Mesodermal cell (in vitro differentiated cells): ENCODE results near the gene CHCHD10. TPM values are rescaled to one million over a fixed set of nuclear protein-coding genes. Genes with fewer than 3 reads are reported as not detected.

Source experiments
- H3K27ac ChIP-seq: 2 replicates; pipeline ENCODE4 v1.7.0; 2013; ENCODE audit warnings: mild to moderate bottlenecking, low read depth, low read length, moderate library complexity; ENCODE audit not compliant: severe bottlenecking
- H3K36me3 ChIP-seq: 2 replicates; pipeline ENCODE4 v1.7.1; 2013; ENCODE audit warnings: mild to moderate bottlenecking, low read length, moderate library complexity; ENCODE audit not compliant: control insufficient read depth, insufficient read depth
- H3K4me1 ChIP-seq: one replicate; pipeline ENCODE4 v1.7.1; 2013; ENCODE audit warnings: mild to moderate bottlenecking, low read length; ENCODE audit not compliant: insufficient read depth, control insufficient read depth, poor library complexity, severe bottlenecking
- H3K4me3 ChIP-seq: 2 replicates; pipeline ENCODE4 v1.7.0; 2013; ENCODE audit warnings: low read length, control low read depth, mild to moderate bottlenecking; ENCODE audit not compliant: insufficient read depth, poor library complexity, severe bottlenecking; ENCODE audit errors: extremely low read depth
- H3K9me3 ChIP-seq: 2 replicates; pipeline ENCODE4 v1.7.1; 2013; ENCODE audit warnings: mild to moderate bottlenecking, low read length, moderate library complexity; ENCODE audit not compliant: control insufficient read depth
- WGBS, 2 experiments: methylation state at CpG; one replicate each; pipeline ENCODE4 v1.1.5; 2013; ENCODE audit warnings: missing lambda C conversion rate in 2 of 2; ENCODE audit not compliant: insufficient coverage in 2 of 2; 5-methylcytosine and 5-hydroxymethylcytosine counted together
- polyA plus RNA-seq, 2 experiments: library from polyadenylated mRNA; stranded (reverse); fragments of 50-300 nt; gene quantifications; one replicate each; pipeline ENCODE4 v1.2.3, GENCODE V29; 2013

The CHCHD10 gene
- 159 TPM for polyA plus RNA-seq (2013, experiment 1 of 2)
- 129 TPM for polyA plus RNA-seq (2013, experiment 2 of 2)

DNA sequence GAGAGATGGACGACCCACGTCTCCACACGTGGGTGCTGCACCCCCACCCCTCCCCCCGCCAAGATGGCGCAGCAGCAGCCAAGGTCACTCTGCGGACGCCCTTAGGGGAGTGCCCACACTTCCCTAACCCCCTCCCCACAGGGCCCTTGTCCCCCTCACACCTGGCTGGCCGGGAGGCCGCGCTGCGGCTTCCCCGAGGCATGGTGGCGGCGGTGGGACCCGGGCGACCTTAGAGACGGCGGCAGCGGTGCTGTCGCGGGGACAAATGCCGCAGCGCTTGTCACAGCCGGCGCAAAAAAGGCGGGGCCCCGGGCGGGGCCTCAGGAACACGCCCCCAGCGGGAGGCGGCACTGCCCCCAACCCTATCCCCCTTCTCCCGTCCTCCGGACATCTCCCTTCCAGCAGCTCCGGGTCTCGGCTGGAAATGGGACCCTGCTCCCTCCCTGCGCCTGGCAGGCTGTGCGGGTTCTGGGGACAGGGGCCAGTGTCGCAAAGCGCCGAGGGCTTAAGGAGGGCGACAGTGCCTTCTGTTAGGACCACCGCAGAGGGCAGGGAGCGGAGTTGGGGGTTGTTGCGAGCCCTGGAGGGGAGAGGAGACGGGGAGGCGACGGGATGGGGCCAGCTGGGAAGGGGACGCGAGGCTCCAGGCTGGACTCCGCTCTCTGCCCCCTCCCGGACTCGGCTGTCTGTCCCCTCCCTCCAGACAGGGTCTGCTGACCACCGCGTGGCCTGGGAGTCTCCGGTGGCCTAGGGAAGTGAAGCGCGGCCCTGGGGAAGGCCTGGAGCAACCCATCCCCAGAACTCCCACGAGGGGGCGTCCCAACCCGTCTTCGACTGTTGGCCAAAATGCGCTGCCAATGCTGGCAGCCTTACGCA, at the start of gene CHCHD10:
Gene CHCHD10, minus strand, starts transcription at position 300 of the 876 bp plus-strand sequence. Its CDS starts 98 bp downstream, at position 202.
- Histone ChIP-seq H3K4me3 (peak within 1 kb of the TSS; percentile 68), H3K4me1 (peaks cover 25% of the 10 kb centered on the region), H3K27ac (peak within 1 kb of the TSS; percentile 67), H3K36me3 (peaks cover 14% of the 10 kb centered on the region), H3K9me3 (no peaks in the 10 kb centered on the region)
- WGBS, 2 experiments = 1% methylated on average over 33 to 50 of the region's 63 CpGs

DNA sequence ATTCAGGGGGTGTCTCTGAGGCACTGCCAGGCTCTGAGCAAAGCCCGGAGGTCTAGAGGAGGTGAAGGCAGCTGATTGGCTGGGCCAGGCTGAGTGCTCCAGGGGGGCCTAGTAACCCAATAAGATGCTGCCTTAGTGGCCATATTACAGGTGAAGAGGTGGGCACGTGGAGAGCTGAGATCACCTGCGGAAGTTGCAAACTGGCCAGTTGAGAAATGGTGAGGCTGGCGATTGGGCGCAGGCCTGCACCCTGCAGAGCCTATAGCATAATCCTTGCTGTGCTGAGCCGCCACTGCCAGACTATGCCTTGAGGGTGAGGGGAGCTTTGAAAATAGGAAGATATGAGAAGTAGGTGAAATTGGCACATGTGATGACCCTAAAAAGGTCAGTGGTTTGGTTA, 49.4 kb upstream of the CHCHD10 start:
- whole genome bisulfite sequencing, 2 experiments = 98 to 100% methylated on average over 6 of the region's 6 CpGs

DNA sequence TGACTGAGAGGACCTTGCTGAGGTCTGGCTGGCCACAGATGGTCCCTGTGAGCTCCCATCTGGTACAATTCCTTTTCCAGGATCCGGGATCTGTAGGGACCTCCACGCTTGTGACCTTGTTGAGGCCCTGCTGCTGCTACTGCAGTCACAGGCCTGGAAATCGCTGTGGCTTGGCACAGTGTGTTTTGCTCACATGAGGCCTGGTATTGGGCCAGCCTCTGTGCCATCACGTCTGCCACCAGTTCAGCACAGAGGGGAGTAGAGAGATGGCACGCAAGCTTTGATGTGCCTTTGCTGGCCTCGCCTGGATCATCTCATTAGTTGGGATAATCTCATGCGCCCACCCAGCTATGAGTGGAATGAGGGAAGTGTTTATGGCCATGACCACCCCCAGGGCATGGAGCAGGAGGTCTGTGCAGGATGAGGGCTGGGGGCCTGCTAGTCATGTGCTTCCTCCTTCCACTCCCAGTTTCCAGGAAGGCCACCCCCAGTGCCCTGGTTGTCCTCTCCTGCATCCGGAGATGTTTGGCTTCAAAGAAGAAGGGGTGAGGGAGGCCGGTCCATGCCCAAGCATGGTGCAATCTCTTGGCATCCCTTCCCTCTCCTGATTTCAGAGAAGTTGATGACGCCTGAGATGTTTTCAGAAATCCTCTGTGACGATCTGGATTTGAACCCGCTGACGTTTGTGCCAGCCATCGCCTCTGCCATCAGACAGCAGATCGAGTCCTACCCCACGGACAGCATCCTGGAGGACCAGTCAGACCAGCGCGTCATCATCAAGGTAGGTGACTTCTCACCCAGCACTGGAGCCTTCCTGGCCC, 48.6 kb upstream of the CHCHD10 start:
- Histone ChIP-seq H3K9me3 (no peaks in the 10 kb centered on the region), H3K4me1 (peaks cover 14% of the 10 kb centered on the region), H3K4me3 (no peak overlapping the region), H3K27ac (peak overlapping the region; percentile 23), H3K36me3 (peaks cover 93% of the 10 kb centered on the region)
- 87 to 92% methylated on average over 15 to 17 of the region's 18 CpGs for WGBS, 2 experiments

More for the DNA sequence above, 49.4 kb upstream of the CHCHD10 start:
- peaks cover 89% of the 10 kb centered on the region for H3K36me3 ChIP-seq
- no peak overlapping the region for H3K27ac ChIP-seq
- H3K4me1 ChIP-seq = peaks cover 14% of the 10 kb centered on the region
- H3K4me3 ChIP-seq = no peak overlapping the region
- no peaks in the 10 kb centered on the region for H3K9me3 ChIP-seq

DNA sequence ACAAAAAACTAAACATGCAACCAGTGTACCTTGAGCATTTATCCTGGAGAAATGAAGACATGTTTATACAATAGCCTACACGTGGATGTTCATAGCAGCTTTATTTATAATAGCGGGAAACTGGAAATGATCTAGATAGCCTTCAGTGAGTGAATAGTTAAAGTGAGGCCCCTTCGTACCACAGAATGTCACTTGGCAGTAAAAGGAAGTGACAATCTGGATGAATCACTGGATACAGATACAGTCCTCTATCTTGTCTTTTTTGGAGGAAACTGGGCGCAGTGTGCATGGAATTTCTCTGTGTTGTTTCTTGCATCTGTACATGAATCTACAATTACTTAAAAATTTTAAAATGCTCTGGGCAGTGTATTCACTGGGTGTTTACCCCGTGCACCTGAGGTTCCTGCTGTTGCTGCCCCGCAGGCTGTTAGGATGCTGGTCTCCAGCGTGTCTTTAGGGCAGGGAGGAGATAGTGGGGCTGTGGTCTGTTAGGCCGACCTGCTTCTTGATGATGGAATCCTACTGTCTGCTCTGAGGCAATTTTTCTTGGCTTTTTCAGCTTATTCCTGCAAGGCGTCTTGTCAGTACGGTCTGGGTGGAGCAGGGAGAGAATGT, 47.9 kb upstream of the CHCHD10 start:
- 97 to 100% methylated on average over 8 of the region's 10 CpGs for WGBS, 2 experiments
- H3K4me3 ChIP-seq = no peak overlapping the region
- peaks cover 93% of the 10 kb centered on the region for H3K36me3 ChIP-seq
- H3K9me3 ChIP-seq = no peaks in the 10 kb centered on the region
- H3K4me1 ChIP-seq = peaks cover 14% of the 10 kb centered on the region
- peak overlapping the region; percentile 23 for H3K27ac ChIP-seq

DNA sequence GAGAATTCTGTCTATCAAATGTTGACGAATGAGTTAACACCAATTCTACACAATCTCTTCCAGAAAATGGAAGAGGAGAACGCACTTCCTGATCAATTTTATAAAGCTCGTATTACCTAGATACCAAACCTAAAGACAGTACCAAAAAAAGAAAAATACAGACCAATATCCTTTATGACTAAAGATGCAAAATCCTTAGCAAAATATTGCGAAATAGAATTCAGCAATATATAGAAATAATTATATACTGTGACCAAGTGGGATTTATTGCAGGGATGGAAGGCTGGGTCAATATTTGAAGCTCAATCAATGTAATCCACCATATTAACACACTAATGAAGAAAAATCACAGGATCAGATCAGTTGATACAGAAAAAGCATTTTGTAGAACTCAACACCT, 44.6 kb upstream of the CHCHD10 start:
- 100% methylated on average over 1 to 3 of the region's 4 CpGs for WGBS, 2 experiments
- Histone ChIP-seq H3K27ac (no peak overlapping the region), H3K4me3 (no peak overlapping the region), H3K36me3 (peaks cover 70% of the 10 kb centered on the region), H3K4me1 (peaks cover 14% of the 10 kb centered on the region), H3K9me3 (no peaks in the 10 kb centered on the region)

DNA sequence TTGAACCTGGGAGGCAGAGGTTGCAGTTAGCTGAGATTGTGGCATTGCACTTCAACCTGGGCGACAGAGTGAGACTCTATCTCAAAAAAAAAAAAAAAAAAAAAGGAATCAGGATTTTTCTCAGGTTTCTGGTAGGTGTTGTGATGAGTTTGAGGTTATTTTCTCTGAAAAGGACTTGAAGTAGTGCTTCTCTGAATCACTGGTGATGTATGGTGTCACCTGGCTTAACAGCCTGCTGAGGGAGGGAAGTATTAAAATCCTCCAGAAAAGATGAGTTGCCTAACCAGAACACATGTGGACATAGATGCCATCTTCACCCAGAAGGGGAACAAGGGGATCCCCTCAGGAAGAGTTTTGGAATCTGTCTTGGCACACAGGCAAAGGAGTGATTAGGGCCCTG, 39.1 kb upstream of the CHCHD10 start:
- Histone ChIP-seq H3K9me3 (no peaks in the 10 kb centered on the region), H3K4me1 (no peaks in the 10 kb centered on the region), H3K4me3 (no peak overlapping the region), H3K27ac (no peak overlapping the region), H3K36me3 (peaks cover 74% of the 10 kb centered on the region)
- WGBS, 2 experiments = 100% methylated on average over 1 of the region's 1 CpG; no CpG with 5 or more reads in 1 of the 2 experiments

DNA sequence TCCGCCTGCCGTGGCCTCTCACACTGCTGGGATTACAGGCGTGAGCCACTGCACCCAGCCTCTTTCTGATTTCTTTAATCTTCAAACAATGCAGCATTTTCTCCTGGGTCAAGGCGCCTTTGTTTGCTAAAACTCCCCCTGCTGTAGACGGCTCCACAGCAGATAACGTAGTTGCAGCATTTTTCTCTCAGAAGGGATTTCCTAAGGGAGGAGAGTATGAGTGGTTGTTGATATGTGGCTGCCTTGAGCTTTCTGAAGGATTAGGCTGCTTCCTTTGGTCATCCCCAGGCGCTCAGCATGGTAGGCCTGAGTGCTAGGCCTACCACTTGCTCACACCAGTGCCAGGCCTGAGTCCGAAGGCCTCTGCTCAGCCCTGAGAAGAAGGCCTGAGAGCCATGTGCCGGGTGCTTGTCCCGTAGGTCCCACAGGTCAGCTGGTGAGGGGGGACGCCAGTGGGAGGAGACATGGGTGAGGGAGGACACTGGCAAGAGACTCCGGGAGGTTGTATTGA, 37.1 kb upstream of the CHCHD10 start:
- Histone ChIP-seq H3K27ac (no peak overlapping the region), H3K36me3 (peaks cover 79% of the 10 kb centered on the region), H3K9me3 (no peaks in the 10 kb centered on the region), H3K4me3 (no peak overlapping the region), H3K4me1 (no peaks in the 10 kb centered on the region)
- WGBS, 2 experiments = 85 to 87% methylated on average over 6 to 12 of the region's 12 CpGs

DNA sequence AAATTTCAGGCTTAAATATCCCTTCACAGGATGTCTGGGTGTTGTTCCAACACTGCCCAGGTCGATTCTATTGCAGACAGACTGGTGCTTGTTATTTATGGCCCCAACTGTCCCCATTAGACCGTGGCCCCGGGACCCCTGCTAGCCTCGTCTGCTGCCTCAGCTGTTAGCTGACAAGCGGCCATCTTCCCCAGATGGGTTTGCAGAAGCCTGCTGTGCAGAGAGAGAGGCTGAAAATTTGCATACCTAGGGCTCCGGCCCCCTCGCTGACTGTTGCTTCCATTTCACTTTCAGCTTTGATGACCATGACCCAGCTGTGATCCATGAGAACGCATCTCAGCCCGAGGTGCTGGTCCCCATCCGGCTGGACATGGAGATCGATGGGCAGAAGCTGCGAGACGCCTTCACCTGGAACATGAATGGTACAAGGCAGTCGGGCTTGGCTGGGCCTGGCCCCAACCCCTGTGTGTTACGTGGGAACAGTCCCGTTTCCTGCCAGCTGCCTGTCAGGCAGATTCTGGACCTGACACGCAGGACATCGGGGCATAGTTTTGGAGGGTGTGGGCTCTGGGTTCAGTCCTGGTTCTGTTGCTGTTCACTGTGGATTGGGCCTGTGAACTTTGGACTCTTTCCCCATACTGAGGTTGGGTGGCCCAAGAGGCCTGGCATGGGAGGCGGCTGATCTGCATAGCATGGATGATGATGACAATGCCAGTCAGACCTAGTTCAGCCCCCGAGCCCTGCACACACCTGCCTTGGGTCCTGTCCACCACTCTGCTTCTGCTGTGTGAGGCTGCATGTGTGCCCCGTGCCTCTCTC, 35.4 kb upstream of the CHCHD10 start:
- WGBS, 2 experiments = 84 to 85% methylated on average over 19 to 21 of the region's 21 CpGs
- Histone ChIP-seq H3K27ac (no peak overlapping the region), H3K4me3 (no peak overlapping the region)

DNA sequence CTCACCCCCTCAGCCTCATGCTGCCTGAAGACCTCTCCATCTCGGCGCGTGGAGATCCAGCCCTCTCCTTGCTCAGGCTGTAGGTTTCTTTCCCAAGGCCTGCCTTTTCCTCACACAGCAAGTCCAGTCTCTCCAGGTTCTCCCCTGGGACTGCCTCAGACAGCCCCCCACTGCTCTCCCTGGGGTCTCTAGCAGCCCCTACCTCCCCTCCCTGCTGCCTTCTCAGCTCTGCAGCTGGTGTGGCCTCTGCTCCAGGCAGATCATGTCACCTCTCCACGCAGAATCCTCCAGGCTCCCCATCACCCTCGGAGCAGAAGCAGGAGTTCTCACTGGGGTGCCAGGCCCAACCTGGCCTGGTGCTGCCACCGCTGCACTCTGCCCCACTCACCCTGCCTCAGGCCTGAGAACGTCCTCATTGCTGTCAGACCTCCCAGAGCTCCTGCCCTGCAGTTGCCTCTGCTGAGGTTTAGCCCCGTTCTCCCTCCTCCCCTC, 34.2 kb upstream of the CHCHD10 start:
- peaks cover 91% of the 10 kb centered on the region for H3K36me3 ChIP-seq
- H3K9me3 ChIP-seq = no peaks in the 10 kb centered on the region
- H3K4me3 ChIP-seq = no peak overlapping the region
- H3K4me1 ChIP-seq = no peaks in the 10 kb centered on the region
- H3K27ac ChIP-seq = no peak overlapping the region
- WGBS, 2 experiments = 95 to 97% methylated on average over 3 to 8 of the region's 8 CpGs

More for the DNA sequence above, 35.4 kb upstream of the CHCHD10 start:
- peaks cover 94% of the 10 kb centered on the region for H3K36me3 ChIP-seq
- no peaks in the 10 kb centered on the region for H3K4me1 ChIP-seq
- H3K9me3 ChIP-seq = no peaks in the 10 kb centered on the region
